GM19452 (cell line): ENCODE measurements around the gene CDKN1C.

ENCODE experiments used
- ATAC-seq: cut with Tn5 transposase; IDR thresholded peaks from one replicate; pipeline ENCODE4 v1.9.1; 2021; ENCODE audit not compliant: unreplicated experiment

CDKN1C gene

GRCh38 chr11:2890466-2891294, 5.1 kb upstream of the CDKN1C start:
- ATAC-seq: no peak

- no peak for ATAC-seq
Observed at GRCh38 chr11:2889362-2890273, 4.0 kb upstream of the CDKN1C start.

- no peak for ATAC-seq
Observed at GRCh38 chr11:2888266-2888968, 2.8 kb upstream of the CDKN1C start.

GRCh38 chr11:2887515-2888195, 2.1 kb upstream of the CDKN1C start:
- no peak for ATAC-seq

- ATAC-seq: no peak
Observed at GRCh38 chr11:2886936-2887335, 1.4 kb upstream of the CDKN1C start.

- peak; percentile 18 for ATAC-seq
Observed at GRCh38 chr11:2886191-2886894, 768 bp upstream of the CDKN1C start.

GRCh38 chr11:2885017-2885677, 428 bp downstream of the CDKN1C start:
- ATAC-seq: no peak

- no peak for ATAC-seq
Observed at GRCh38 chr11:2883979-2884815, 1.4 kb downstream of the CDKN1C start.

- ATAC-seq: no peak
Observed at GRCh38 chr11:2883640-2883978, 2.0 kb downstream of the CDKN1C start.

- no peak for ATAC-seq
Observed at GRCh38 chr11:2882396-2883110, 3.0 kb downstream of the CDKN1C start.

- no peak for ATAC-seq
Observed at GRCh38 chr11:2881981-2882375, 3.6 kb downstream of the CDKN1C start.

- ATAC-seq: no peak
Observed at GRCh38 chr11:2881076-2881980, 4.2 kb downstream of the CDKN1C start.

GRCh38 chr11:2880646-2881045, 4.9 kb downstream of the CDKN1C start:
- ATAC-seq: no peak

- ATAC-seq: no peak
Observed at GRCh38 chr11:2878782-2879181, 6.8 kb downstream of the CDKN1C start.

- ATAC-seq: no peak
Observed at GRCh38 chr11:2877474-2877873, 8.1 kb downstream of the CDKN1C start.

GRCh38 chr11:2874963-2875362, 10.6 kb downstream of the CDKN1C start:
- no peak for ATAC-seq

- no peak for ATAC-seq
Observed at GRCh38 chr11:2870969-2871680, 14.4 kb downstream of the CDKN1C start.
